ENCODE data around the gene APMAP.

DNA sequence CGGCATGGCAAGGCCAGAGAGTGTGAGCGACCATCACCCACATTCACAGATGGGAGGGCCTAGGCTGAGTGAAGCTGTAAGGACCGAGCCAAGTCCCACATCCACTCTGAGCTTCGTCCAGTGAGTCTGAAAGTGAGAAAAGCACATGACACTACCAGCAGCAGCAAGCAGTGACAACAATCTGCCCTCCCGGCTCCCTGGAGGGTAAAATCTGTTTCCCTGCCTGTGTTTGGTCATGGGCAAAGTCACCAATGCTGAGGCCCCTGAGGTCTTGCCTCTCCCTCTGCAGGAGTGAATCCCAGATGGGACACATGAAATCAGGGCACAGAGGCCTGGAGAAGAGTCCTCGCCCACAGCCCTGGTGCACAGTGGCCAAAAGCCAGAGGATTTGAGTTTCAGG, 49.9 kb downstream of the APMAP start:
- TF ChIP-seq CTCF (IDR thresholded peaks at IDR 0.05; ENCODE audit: low read length) (no peak), EZH2 (IDR thresholded peaks at IDR 0.05; ENCODE audit: borderline replicate concordance, low read length) (no peak)

Data from OCI-LY1 (cell line).